Uterus (tissue), 4 donors: ENCODE data around the gene DVL1. TPM values are rescaled to one million over a fixed set of nuclear protein-coding genes. Genes with fewer than 3 reads are reported as not detected.

Experiments
- DNase-seq, 2 donors: peaks; one replicate each; pipeline ENCODE4 v3.0.0-alpha.2; 2019 to 2020
- H3K27ac ChIP-seq, 2 donors: fragments of 200-600 bp; sonication (generic); 1 replicate in 1 of 2; 2 replicates in 1 of 2; pipeline ENCODE4 v1.5.1; 2016 to 2018
- H3K27me3 ChIP-seq, 2 donors: fragments of 200-600 bp; sonication (generic); one replicate each; pipeline ENCODE4 v1.5.1; 2018 to 2019; ENCODE audit warnings: control low read depth in 1 of 2
- H3K36me3 ChIP-seq, 2 donors: fragments of 200-600 bp; sonication (generic); one replicate each; pipeline ENCODE4 v1.5.1; 2019; ENCODE audit warnings: control low read depth in 1 of 2
- H3K4me1 ChIP-seq, 2 donors: fragments of 200-600 bp; sonication (generic); one replicate each; pipeline ENCODE4 v1.5.1; 2018 to 2019; ENCODE audit warnings: control low read depth in 1 of 2
- H3K4me3 ChIP-seq, 2 donors: fragments of 200-600 bp; sonication (generic); 1 replicate in 1 of 2; 2 replicates in 1 of 2; pipeline ENCODE4 v1.5.1; 2018 to 2019; ENCODE audit warnings: mild to moderate bottlenecking in 1 of 2
- H3K9me3 ChIP-seq, 2 donors: fragments of 200-600 bp; sonication (generic); one replicate each; pipeline ENCODE4 v1.5.1; 2019; ENCODE audit warnings: control low read depth in 1 of 2
- POLR2A ChIP-seq, 2 donors: fragments of 450-650 bp; IDR thresholded peaks; one replicate each; pipeline ENCODE4 v1.6.1; 2016; ENCODE audit warnings: antibody characterized with exemption in 2 of 2, mild to moderate bottlenecking in 1 of 2, moderate library complexity in 1 of 2
- intact Hi-C: fragments of 100-400 bp; cut with DNase I; formaldehyde crosslinking; loops from one replicate; pipeline ENCODE4 v1.15.1; 2023; ENCODE audit warnings: low total_unique reads
- total RNA-seq, 4 donors: library from RNA; depleted of rRNA in 3 of 4; stranded (reverse); fragments of >200 nt in 3 of 4; gene quantifications; one replicate each; pipeline versions ENCODE4 v1.1.0 to v1.2.4, GENCODE V29; 2014 to 2023
- TF ChIP-seq, protein P1 (sequence below), 4 experiments: fragments of 200-600 bp in 2 of 4; fragments of 450-650 bp in 2 of 4; sonication (generic) in 2 of 4; IDR thresholded peaks; one replicate each; pipeline ENCODE4 v1.5.1; 2016 to 2019; ENCODE audit warnings: antibody characterized with exemption in 4 of 4, mild to moderate bottlenecking in 2 of 4, moderate library complexity in 1 of 4
- donor health status: DM: yes; HTN: yes; CAD: no.

Gene DVL1
- total RNA-seq, 4 donors from 2014 or later: 35.6 to 94.5 (median 49.7) TPM

GRCh38 chr1:1302006-1302430 lies 47.2 kb downstream of the DVL1 start:
- Histone ChIP-seq H3K27me3 (no peaks in the 10 kb centered on the region), H3K4me1 (peaks cover 0 to 25% of the 10 kb centered on the region in 2 donors), H3K9me3 (no peaks in the 10 kb centered on the region), H3K36me3 (no peaks in the 10 kb centered on the region), H3K27ac (no peak overlapping the region), H3K4me3 (no peak overlapping the region)
- TF ChIP-seq POLR2A (IDR thresholded peaks at IDR 0.05): no peak
- TF ChIP-seq, protein P1, sequence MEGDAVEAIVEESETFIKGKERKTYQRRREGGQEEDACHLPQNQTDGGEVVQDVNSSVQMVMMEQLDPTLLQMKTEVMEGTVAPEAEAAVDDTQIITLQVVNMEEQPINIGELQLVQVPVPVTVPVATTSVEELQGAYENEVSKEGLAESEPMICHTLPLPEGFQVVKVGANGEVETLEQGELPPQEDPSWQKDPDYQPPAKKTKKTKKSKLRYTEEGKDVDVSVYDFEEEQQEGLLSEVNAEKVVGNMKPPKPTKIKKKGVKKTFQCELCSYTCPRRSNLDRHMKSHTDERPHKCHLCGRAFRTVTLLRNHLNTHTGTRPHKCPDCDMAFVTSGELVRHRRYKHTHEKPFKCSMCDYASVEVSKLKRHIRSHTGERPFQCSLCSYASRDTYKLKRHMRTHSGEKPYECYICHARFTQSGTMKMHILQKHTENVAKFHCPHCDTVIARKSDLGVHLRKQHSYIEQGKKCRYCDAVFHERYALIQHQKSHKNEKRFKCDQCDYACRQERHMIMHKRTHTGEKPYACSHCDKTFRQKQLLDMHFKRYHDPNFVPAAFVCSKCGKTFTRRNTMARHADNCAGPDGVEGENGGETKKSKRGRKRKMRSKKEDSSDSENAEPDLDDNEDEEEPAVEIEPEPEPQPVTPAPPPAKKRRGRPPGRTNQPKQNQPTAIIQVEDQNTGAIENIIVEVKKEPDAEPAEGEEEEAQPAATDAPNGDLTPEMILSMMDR (IDR thresholded peaks at IDR 0.05): no peak
- DNase-seq: no peak
- intact Hi-C loops: loop anchor here (10.0 kb wide), 1 partner anchor 53 kb away; the partner anchor contains the start of gene MXRA8

GRCh38 chr1:1300352-1300739 lies 48.9 kb downstream of the DVL1 start:
- peaks cover 0 to 9% of the 10 kb centered on the region in 2 donors for H3K4me1 ChIP-seq
- H3K27me3 ChIP-seq: no peaks in the 10 kb centered on the region
- no peak overlapping the region for H3K27ac ChIP-seq
- H3K4me3 ChIP-seq: no peak overlapping the region
- H3K36me3 ChIP-seq: no peaks in the 10 kb centered on the region
- no peak for DNase-seq
- H3K9me3 ChIP-seq: no peaks in the 10 kb centered on the region
- intact Hi-C loops: loop anchor here (10.0 kb wide), 1 partner anchor 54 kb away; the partner anchor contains the start of gene MXRA8
- TF ChIP-seq, protein P1 (IDR thresholded peaks at IDR 0.05): no peak
- no peak for TF ChIP-seq POLR2A (IDR thresholded peaks at IDR 0.05)

GRCh38 chr1:1299686-1300351 lies 49.4 kb downstream of the DVL1 start:
- no peaks in the 10 kb centered on the region for H3K9me3 ChIP-seq
- no peaks in the 10 kb centered on the region for H3K27me3 ChIP-seq
- H3K36me3 ChIP-seq: no peaks in the 10 kb centered on the region
- H3K27ac ChIP-seq: no peak overlapping the region
- DNase-seq: no peak
- peaks cover 0 to 5% of the 10 kb centered on the region in 2 donors for H3K4me1 ChIP-seq
- intact Hi-C loops: loop anchor here (10.0 kb wide), 1 partner anchor 55 kb away; the partner anchor contains the start of gene MXRA8
- no peak for TF ChIP-seq POLR2A (IDR thresholded peaks at IDR 0.05)
- TF ChIP-seq, protein P1 (IDR thresholded peaks at IDR 0.05): peak in 1 of 4 experiments; percentile 13
- no peak overlapping the region for H3K4me3 ChIP-seq

DNA sequence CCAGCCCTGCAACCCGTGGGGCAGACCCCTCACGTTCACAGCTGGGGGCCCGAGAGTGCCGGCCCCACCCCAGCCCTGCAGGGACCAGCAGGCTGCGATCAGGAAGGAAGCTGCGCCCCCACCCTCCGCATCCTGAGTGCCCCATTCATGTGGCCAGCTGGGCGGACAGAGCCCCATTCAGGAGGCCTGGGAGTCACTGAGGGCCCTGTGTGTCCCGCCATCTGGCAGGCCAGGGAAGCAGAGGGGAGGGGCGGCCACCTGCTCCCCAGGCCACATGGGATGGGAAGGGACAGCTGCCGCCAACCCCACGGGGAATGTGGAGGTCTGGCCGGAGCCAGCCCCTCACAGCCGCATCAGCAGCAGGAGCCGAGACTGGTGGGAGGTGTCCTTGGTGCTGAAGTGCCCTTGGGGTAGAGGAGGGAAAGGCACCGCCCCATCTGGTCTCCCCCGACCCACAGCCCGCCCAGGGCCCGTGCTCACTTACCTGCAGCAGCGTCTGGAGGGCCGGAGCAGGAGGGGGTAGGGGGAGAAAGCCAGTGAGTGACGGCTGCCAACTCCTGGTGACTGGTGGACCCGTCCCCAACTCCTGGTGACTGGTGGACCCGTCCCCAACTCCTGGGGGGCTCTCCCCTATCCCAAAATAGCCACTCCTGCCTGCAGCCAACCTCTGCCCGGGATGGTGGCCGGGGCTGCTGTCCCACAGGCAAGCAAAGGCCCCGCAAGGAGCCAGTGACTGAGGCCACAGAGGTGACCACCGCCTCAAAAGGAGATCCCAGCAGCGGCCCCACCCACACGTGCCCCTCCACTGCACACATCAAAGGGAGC lies 50.1 kb downstream of the DVL1 start:
- H3K9me3 ChIP-seq: no peaks in the 10 kb centered on the region
- H3K27ac ChIP-seq: no peak overlapping the region
- peaks cover 0 to 3% of the 10 kb centered on the region in 2 donors for H3K4me1 ChIP-seq
- intact Hi-C loops: no loop called here
- TF ChIP-seq POLR2A (IDR thresholded peaks at IDR 0.05): no peak
- TF ChIP-seq, protein P1 (IDR thresholded peaks at IDR 0.05): no peak
- H3K36me3 ChIP-seq: no peaks in the 10 kb centered on the region
- DNase-seq: no peak
- no peaks in the 10 kb centered on the region for H3K27me3 ChIP-seq
- no peak overlapping the region for H3K4me3 ChIP-seq
